ENCODE data around the gene BBS12. TPM values are rescaled to one million over a fixed set of nuclear protein-coding genes. Genes with fewer than 3 reads are reported as not detected.

The BBS12 gene
- total RNA-seq, 4 donors from 2014 or later, result 3.2 to 5.7 (median 3.7) TPM

DNA sequence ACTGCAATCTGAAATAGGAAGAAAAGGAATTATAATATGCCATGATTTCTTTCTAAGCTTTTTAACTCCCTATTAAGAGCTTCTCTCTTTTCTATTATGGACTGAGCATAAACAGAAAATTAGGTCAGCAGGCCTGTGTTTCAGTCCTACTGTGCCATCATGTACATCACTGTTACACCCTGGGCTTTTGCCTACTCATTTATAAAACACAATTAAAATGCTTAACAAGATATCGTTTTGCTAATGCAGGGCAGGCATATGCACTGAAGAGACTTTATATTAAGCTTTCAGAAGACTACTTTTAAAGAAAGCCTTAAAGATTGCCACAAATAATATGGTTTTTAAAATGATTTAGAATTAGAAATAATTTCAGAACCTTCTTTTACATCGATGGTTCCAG is 828 bp upstream of the BBS12 start:
- DNase-seq (ENCODE audit: low spot score) (no peak), ATAC-seq (ENCODE audit: low FRiP score) (no peak)
- TF ChIP-seq CTCF (IDR thresholded peaks at IDR 0.05), result no peak

DNA sequence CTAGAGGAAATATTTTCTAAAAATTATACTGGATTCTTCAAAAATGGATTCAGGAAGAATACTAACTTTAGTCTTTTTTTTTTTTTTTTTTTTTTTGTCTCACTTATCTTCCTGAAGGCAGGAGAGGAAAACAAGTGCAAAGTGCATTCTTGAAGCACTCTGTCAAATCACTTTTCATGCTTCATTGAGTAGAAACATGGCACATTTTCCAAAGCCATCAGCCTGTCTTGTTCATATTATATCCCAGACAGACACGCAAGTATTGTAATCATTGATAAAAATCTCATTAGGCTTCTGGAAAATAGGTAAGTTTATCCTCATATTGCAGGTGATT is 1.2 kb downstream of the BBS12 start:
- TF ChIP-seq CTCF (IDR thresholded peaks at IDR 0.05), result no peak
- DNase-seq (ENCODE audit: low spot score) (no peak), ATAC-seq (ENCODE audit: low FRiP score) (no peak)

GRCh38 chr4:122739174-122739573 is 6.7 kb downstream of the BBS12 start:
- DNase-seq (ENCODE audit: low spot score) (no peak), ATAC-seq (ENCODE audit: low FRiP score) (no peak)
- no peak for TF ChIP-seq CTCF (IDR thresholded peaks at IDR 0.05)

GRCh38 chr4:122742933-122743829 is 10.7 kb downstream of the BBS12 start:
- TF ChIP-seq CTCF (IDR thresholded peaks at IDR 0.05), result no peak

GRCh38 chr4:122744229-122744628 is 11.7 kb downstream of the BBS12 start:
- no peak for DNase-seq (ENCODE audit: low spot score)
- ATAC-seq (ENCODE audit: low FRiP score), result no peak

More at GRCh38 chr4:122742933-122743829, 10.7 kb downstream of the BBS12 start:
- DNase-seq (ENCODE audit: low spot score) (no peak), ATAC-seq (ENCODE audit: low FRiP score) (no peak)

GRCh38 chr4:122746485-122746965 is 14.0 kb downstream of the BBS12 start:
- ATAC-seq (ENCODE audit: low FRiP score), result no peak
- no peak for DNase-seq (ENCODE audit: low spot score)
- no peak for TF ChIP-seq CTCF (IDR thresholded peaks at IDR 0.05)

More at GRCh38 chr4:122744229-122744628, 11.7 kb downstream of the BBS12 start:
- no peak for TF ChIP-seq CTCF (IDR thresholded peaks at IDR 0.05)

DNA sequence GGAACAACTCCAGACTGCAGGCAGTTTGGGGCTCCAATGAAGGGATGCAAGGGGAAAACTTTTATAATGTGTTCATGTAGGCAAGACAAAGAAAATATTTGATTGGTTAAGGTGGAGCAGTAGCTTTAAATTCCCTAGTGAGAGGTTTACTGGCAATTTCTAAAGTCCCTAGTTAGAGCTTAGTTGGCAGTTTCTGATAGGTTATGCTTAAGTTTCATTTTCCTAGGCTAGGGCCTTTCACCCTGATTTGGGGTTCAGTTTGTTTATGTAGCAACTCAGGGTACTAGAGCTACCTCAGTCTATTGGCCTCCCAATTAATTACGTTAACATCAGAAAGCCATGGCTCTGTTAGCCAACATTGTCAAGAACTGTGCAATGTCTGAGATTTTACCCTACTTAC is 14.6 kb downstream of the BBS12 start:
- no peak for DNase-seq (ENCODE audit: low spot score)
- ATAC-seq (ENCODE audit: low FRiP score), result no peak
- TF ChIP-seq CTCF (IDR thresholded peaks at IDR 0.05), result no peak

All from omental fat pad (tissue), 4 donors.